ENCODE results near the gene BLNK. TPM values are rescaled to one million over a fixed set of nuclear protein-coding genes. Genes with fewer than 3 reads are reported as not detected.

The BLNK gene
- total RNA-seq, 1 donor from 2014 or later: 0.38 TPM

DNA sequence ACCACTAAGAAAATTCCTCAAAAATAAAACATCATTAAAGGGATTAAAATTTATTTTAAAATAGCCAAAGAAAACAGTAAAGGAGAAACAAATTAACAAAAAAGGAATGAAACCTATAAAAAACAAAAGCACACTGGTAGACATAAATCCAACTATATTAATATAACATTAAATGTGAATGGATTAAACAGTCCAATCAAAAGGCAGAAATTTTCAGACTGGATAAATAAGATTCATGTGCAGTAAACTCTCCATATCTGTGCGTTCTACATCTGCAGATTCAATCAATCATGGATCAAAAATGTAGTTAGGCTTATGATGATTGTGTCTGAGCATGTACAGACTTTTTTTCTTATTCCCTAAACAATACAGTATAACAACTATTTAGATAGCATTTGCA lies 98.7 kb downstream of the BLNK start:
- Histone ChIP-seq H3K27me3 (ENCODE audit: control insufficient read depth, insufficient read depth, low read length) (no peaks in the 10 kb centered on the region), H3K36me3 (ENCODE audit: control insufficient read depth, insufficient read depth, low read length) (no peaks in the 10 kb centered on the region), H3K4me3 (ENCODE audit: low read depth, low read length) (no peak overlapping the region)
- TF ChIP-seq CTCF (IDR thresholded peaks at IDR 0.05; ENCODE audit: insufficient read depth, low read length, poor library complexity, severe bottlenecking): no peak
- no peak for DNase-seq (ENCODE audit: low read depth)

GRCh38 chr10:96170230-96170629 lies 101.1 kb downstream of the BLNK start:
- H3K27me3 ChIP-seq (ENCODE audit: control insufficient read depth, insufficient read depth, low read length): no peaks in the 10 kb centered on the region
- TF ChIP-seq CTCF (IDR thresholded peaks at IDR 0.05; ENCODE audit: insufficient read depth, low read length, poor library complexity, severe bottlenecking): no peak
- H3K36me3 ChIP-seq (ENCODE audit: control insufficient read depth, insufficient read depth, low read length): no peaks in the 10 kb centered on the region
- no peak overlapping the region for H3K4me3 ChIP-seq (ENCODE audit: low read depth, low read length)
- no peak for DNase-seq (ENCODE audit: low read depth)

DNA sequence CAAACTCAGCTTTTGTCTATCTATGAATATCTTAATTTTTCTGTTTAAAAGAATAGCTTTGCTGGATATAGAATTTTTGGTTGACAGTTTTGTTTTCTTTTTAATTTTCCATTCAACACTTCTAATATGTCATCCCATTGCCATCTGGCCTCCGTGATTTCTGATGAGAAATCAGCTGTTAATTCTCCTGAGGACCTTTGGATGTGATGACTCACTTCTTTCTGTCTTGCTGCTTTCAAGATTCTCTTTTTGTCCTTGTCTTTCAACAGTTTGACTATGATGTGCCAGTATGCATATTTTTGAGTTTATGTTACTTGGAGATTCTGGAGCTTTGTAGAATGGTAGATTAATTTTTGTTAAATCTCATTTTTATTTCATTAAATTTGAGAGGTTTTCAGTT lies 102.8 kb downstream of the BLNK start:
- Histone ChIP-seq H3K27me3 (ENCODE audit: control insufficient read depth, insufficient read depth, low read length) (no peaks in the 10 kb centered on the region), H3K4me3 (ENCODE audit: low read depth, low read length) (no peak overlapping the region), H3K36me3 (ENCODE audit: control insufficient read depth, insufficient read depth, low read length) (no peaks in the 10 kb centered on the region)
- no peak for TF ChIP-seq CTCF (IDR thresholded peaks at IDR 0.05; ENCODE audit: insufficient read depth, low read length, poor library complexity, severe bottlenecking)
- DNase-seq (ENCODE audit: low read depth): no peak

GRCh38 chr10:96165726-96166125 lies 105.6 kb downstream of the BLNK start:
- Histone ChIP-seq H3K27me3 (ENCODE audit: control insufficient read depth, insufficient read depth, low read length) (no peaks in the 10 kb centered on the region), H3K36me3 (ENCODE audit: control insufficient read depth, insufficient read depth, low read length) (no peaks in the 10 kb centered on the region), H3K4me3 (ENCODE audit: low read depth, low read length) (no peak overlapping the region)
- no peak for DNase-seq (ENCODE audit: low read depth)
- TF ChIP-seq CTCF (IDR thresholded peaks at IDR 0.05; ENCODE audit: insufficient read depth, low read length, poor library complexity, severe bottlenecking): no peak

- no peak for DNase-seq (ENCODE audit: low read depth)
- Histone ChIP-seq H3K4me3 (ENCODE audit: low read depth, low read length) (no peak overlapping the region), H3K36me3 (ENCODE audit: control insufficient read depth, insufficient read depth, low read length) (no peaks in the 10 kb centered on the region), H3K27me3 (ENCODE audit: control insufficient read depth, insufficient read depth, low read length) (no peaks in the 10 kb centered on the region)
- TF ChIP-seq CTCF (IDR thresholded peaks at IDR 0.05; ENCODE audit: insufficient read depth, low read length, poor library complexity, severe bottlenecking): no peak
These were observed 118.3 kb downstream of the BLNK start for GRCh38 chr10:96153070-96153469.

DNA sequence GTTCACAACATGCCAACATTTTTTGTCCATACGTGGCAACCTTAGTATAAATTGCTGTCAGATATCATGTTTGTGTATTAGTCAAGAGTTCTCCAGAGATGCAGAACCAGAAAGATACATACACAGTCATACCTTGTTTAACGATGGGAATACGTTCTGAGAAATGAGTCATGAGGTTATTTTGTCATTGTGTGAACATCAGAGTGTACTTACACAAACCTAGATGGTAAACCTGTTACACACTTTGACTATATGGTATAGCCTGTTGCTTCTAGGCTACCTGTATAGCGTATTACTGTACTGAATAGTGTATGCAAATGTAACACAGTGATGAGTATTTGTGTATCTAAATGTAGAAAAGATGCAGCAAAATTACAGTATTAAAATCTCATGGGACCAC lies 118.9 kb downstream of the BLNK start:
- no peak for TF ChIP-seq CTCF (IDR thresholded peaks at IDR 0.05; ENCODE audit: insufficient read depth, low read length, poor library complexity, severe bottlenecking)
- no peak for DNase-seq (ENCODE audit: low read depth)
- Histone ChIP-seq H3K36me3 (ENCODE audit: control insufficient read depth, insufficient read depth, low read length) (no peaks in the 10 kb centered on the region), H3K4me3 (ENCODE audit: low read depth, low read length) (no peak overlapping the region), H3K27me3 (ENCODE audit: control insufficient read depth, insufficient read depth, low read length) (no peaks in the 10 kb centered on the region)

All from kidney epithelial cell (primary cell).